HG03045 (cell line): ENCODE measurements around the gene DAAM2.

ENCODE experiments used
- ATAC-seq: cut with Tn5 transposase; IDR thresholded peaks from one replicate; pipeline ENCODE4 v1.9.1; 2021; ENCODE audit warnings: mild to moderate bottlenecking, moderate library complexity; ENCODE audit not compliant: unreplicated experiment

Gene DAAM2

GRCh38 chr6:39843305-39844020 is 51.3 kb downstream of the DAAM2 start:
- ATAC-seq = no peak

- no peak for ATAC-seq
Measured at GRCh38 chr6:39844866-39845265, 52.7 kb downstream of the DAAM2 start.

GRCh38 chr6:39847221-39847620 is 55.0 kb downstream of the DAAM2 start:
- no peak for ATAC-seq

GRCh38 chr6:39848171-39848570 is 56.0 kb downstream of the DAAM2 start:
- no peak for ATAC-seq

GRCh38 chr6:39849228-39849627 is 57.1 kb downstream of the DAAM2 start:
- ATAC-seq = no peak

GRCh38 chr6:39849764-39850163 is 57.6 kb downstream of the DAAM2 start:
- ATAC-seq = no peak

GRCh38 chr6:39850736-39851297 is 58.6 kb downstream of the DAAM2 start:
- ATAC-seq = no peak

GRCh38 chr6:39851331-39851730 is 59.2 kb downstream of the DAAM2 start:
- ATAC-seq = no peak

GRCh38 chr6:39852324-39852723 is 60.1 kb downstream of the DAAM2 start:
- no peak for ATAC-seq

GRCh38 chr6:39853604-39854003 is 61.4 kb downstream of the DAAM2 start:
- ATAC-seq = no peak

- no peak for ATAC-seq
Measured at GRCh38 chr6:39855356-39855995, 63.3 kb downstream of the DAAM2 start.

GRCh38 chr6:39859025-39859424 is 66.8 kb downstream of the DAAM2 start:
- ATAC-seq = no peak

GRCh38 chr6:39861663-39862062 is 69.5 kb downstream of the DAAM2 start:
- no peak for ATAC-seq

GRCh38 chr6:39865011-39865888 is 73.1 kb downstream of the DAAM2 start:
- no peak for ATAC-seq

GRCh38 chr6:39867592-39867991 is 75.4 kb downstream of the DAAM2 start:
- no peak for ATAC-seq

- no peak for ATAC-seq
Measured at GRCh38 chr6:39870950-39871349, 78.8 kb downstream of the DAAM2 start.

GRCh38 chr6:39873439-39873838 is 81.3 kb downstream of the DAAM2 start:
- no peak for ATAC-seq

GRCh38 chr6:39876111-39876510 is 83.9 kb downstream of the DAAM2 start:
- ATAC-seq = no peak

GRCh38 chr6:39876826-39877225 is 84.7 kb downstream of the DAAM2 start:
- ATAC-seq = no peak

- ATAC-seq = no peak
Measured at GRCh38 chr6:39879535-39879934, 87.4 kb downstream of the DAAM2 start.

- ATAC-seq = no peak
Measured at GRCh38 chr6:39880594-39880993, 88.4 kb downstream of the DAAM2 start.
